ENCODE measurements around the gene PLLP. TPM values are rescaled to one million over a fixed set of nuclear protein-coding genes. Genes with fewer than 3 reads are reported as not detected.

Gene PLLP
- total and polyA plus RNA-seq, 9 of the 15 experiments (the other 6 are each of a cell fraction or from before 2014, with no cell fraction given): 0.09 to 0.96 (median 0.27) TPM

DNA sequence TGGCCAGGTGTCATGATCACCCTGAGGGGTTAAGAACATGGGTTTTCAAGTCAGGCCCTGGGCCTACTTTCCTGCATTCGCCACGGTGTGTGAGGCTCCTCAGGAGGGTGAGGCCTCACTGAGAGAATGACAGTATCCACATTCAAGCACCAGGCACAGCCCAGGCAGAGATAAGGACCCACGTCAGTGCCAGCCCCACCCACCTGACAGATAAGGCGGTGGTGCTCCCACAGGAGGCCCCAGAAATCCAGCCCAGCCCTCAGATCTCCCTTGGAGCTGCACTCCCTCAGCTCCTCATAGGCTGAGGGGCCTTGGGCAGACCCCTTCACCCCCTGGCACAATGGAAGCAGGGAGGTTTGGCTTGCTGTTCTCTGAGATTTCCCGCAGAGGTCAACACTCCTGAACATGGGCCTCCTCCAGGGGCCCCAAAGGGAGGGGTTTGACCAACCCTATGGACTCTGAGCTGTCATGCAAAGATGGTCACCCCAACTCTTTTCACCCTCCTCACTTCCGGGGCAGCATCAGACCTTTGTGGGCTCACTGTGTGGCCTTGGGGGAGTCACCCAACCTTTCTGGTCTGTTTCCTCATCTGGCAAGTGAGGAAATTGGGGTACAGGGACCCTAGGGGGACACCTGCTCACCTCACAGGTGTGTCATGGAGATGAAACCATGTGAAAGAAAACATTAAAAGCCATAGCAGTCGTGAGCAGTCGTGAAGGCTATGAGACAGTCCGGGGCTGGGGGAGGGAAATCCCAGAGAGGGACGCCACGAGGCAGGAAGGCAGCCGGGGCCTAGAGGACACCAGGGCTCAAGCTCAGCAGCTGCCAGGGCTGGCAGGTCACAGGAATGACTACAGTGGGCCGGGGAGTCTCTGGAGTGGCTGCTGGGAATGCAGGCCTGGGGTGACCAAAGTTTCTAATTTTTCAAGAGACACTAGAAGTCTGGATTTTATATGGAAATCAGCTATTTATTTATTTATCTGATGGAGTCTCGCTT, 15.4 kb downstream of the PLLP start (continued):
- TF ChIP-seq PHTF2 (CRISPR knock-in tag; IDR thresholded peaks at IDR 0.05) (no peak), E2F4 (CRISPR knock-in tag; IDR thresholded peaks at IDR 0.05; ENCODE audit: low read depth) (no peak), ZNF121 (CRISPR knock-in tag; conservative IDR thresholded peaks at IDR 0.05) (no peak), ZEB2 (IDR thresholded peaks at IDR 0.05) (peak; percentile 24; the same call in 1 of the 2 replicates), EP400 (IDR thresholded peaks at IDR 0.05) (0 out of 2 replicates have a peak, but pooled peaks have one; percentile 13), BRCA1 (IDR thresholded peaks at IDR 0.05) (no peak), BRCA1 (CRISPR knock-in tag; IDR thresholded peaks at IDR 0.05) (no peak), C11orf30 (IDR thresholded peaks at IDR 0.05; ENCODE audit: low read depth) (no peak), SETDB1 (IDR thresholded peaks at IDR 0.05; ENCODE audit: low read length) (no peak), RBFOX2 (IDR thresholded peaks at IDR 0.05; ENCODE audit: low read depth, low read length) (no peak), HOXB6 (CRISPR knock-in tag; IDR thresholded peaks at IDR 0.05; ENCODE audit: borderline replicate concordance) (no peak), TAF7 (tag; IDR thresholded peaks at IDR 0.05) (no peak)
- TF ChIP-seq, protein P1, sequence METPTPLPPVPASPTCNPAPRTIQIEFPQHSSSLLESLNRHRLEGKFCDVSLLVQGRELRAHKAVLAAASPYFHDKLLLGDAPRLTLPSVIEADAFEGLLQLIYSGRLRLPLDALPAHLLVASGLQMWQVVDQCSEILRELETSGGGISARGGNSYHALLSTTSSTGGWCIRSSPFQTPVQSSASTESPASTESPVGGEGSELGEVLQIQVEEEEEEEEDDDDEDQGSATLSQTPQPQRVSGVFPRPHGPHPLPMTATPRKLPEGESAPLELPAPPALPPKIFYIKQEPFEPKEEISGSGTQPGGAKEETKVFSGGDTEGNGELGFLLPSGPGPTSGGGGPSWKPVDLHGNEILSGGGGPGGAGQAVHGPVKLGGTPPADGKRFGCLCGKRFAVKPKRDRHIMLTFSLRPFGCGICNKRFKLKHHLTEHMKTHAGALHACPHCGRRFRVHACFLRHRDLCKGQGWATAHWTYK (CRISPR knock-in tag; IDR thresholded peaks at IDR 0.05): peak; percentile 71; the same call in 1 of the 2 replicates
- TF ChIP-seq, protein P2, sequence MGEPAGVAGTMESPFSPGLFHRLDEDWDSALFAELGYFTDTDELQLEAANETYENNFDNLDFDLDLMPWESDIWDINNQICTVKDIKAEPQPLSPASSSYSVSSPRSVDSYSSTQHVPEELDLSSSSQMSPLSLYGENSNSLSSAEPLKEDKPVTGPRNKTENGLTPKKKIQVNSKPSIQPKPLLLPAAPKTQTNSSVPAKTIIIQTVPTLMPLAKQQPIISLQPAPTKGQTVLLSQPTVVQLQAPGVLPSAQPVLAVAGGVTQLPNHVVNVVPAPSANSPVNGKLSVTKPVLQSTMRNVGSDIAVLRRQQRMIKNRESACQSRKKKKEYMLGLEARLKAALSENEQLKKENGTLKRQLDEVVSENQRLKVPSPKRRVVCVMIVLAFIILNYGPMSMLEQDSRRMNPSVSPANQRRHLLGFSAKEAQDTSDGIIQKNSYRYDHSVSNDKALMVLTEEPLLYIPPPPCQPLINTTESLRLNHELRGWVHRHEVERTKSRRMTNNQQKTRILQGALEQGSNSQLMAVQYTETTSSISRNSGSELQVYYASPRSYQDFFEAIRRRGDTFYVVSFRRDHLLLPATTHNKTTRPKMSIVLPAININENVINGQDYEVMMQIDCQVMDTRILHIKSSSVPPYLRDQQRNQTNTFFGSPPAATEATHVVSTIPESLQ (CRISPR knock-in tag; IDR thresholded peaks at IDR 0.05): no peak
- TF ChIP-seq, protein P3, sequence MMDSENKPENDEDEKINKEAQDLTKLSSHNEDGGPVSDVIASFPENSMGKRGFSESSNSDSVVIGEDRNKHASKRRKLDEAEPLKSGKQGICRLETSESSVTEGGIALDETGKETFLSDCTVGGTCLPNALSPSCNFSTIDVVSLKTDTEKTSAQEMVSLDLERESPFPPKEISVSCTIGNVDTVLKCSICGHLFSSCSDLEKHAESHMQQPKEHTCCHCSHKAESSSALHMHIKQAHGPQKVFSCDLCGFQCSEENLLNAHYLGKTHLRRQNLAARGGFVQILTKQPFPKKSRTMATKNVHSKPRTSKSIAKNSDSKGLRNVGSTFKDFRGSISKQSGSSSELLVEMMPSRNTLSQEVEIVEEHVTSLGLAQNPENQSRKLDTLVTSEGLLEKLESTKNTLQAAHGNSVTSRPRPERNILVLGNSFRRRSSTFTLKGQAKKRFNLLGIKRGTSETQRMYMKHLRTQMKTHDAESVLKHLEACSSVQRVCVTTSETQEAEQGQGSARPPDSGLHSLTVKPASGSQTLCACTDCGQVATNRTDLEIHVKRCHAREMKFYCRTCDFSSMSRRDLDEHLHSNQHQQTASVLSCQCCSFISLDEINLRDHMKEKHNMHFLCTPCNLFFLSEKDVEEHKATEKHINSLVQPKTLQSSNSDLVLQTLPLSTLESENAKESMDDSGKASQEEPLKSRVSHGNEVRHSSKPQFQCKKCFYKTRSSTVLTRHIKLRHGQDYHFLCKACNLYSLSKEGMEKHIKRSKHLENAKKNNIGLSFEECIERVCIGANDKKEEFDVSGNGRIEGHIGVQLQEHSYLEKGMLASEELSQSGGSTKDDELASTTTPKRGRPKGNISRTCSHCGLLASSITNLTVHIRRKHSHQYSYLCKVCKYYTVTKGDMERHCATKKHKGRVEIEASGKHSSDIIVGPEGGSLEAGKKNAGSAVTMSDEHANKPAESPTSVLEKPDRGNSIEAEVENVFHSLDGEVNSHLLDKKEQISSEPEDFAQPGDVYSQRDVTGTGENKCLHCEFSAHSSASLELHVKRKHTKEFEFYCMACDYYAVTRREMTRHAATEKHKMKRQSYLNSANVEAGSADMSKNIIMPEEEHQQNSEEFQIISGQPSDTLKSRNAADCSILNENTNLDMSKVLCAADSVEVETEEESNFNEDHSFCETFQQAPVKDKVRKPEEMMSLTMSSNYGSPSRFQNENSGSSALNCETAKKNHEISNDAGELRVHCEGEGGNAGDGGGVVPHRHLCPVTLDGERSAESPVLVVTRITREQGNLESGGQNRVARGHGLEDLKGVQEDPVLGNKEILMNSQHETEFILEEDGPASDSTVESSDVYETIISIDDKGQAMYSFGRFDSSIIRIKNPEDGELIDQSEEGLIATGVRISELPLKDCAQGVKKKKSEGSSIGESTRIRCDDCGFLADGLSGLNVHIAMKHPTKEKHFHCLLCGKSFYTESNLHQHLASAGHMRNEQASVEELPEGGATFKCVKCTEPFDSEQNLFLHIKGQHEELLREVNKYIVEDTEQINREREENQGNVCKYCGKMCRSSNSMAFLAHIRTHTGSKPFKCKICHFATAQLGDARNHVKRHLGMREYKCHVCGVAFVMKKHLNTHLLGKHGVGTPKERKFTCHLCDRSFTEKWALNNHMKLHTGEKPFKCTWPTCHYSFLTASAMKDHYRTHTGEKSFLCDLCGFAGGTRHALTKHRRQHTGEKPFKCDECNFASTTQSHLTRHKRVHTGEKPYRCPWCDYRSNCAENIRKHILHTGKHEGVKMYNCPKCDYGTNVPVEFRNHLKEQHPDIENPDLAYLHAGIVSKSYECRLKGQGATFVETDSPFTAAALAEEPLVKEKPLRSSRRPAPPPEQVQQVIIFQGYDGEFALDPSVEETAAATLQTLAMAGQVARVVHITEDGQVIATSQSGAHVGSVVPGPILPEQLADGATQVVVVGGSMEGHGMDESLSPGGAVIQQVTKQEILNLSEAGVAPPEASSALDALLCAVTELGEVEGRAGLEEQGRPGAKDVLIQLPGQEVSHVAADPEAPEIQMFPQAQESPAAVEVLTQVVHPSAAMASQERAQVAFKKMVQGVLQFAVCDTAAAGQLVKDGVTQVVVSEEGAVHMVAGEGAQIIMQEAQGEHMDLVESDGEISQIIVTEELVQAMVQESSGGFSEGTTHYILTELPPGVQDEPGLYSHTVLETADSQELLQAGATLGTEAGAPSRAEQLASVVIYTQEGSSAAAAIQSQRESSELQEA (IDR thresholded peaks at IDR 0.05; ENCODE audit: low read depth): no peak

Data from K562 (cell line).